ENCODE results near the gene GNB4. TPM values are rescaled to one million over a fixed set of nuclear protein-coding genes. Genes with fewer than 3 reads are reported as not detected.

The GNB4 gene
- total and polyA plus RNA-seq, 10 of the 15 experiments (the other 5 are each of a cell fraction or from before 2014, with no cell fraction given): 0.14 to 3.4 (median 1.8) TPM

DNA sequence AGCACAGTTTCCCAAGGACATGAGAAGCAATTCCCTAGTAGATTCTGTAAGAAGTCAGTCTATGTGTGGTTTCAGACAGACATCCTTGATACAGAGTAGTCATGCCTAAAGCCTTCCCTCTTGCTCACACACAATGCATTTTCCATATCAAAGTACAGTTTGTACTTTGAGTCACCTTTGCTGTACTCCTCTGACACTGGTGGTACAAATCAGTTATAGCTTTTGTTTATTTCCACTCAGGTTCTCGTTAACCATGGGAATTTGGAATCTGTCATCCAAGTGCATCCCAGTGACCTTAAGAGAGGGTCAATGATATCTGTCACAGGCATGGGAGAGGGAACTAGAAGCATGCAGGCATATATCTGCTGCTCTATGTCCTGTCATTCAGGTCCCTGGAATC is 3.6 kb upstream of the GNB4 start (continued):
- TF ChIP-seq BRCA1 (IDR thresholded peaks at IDR 0.05; ENCODE audit: low read depth, low read length) (no peak), ZNF622 (IDR thresholded peaks at IDR 0.05) (no peak), STAT3 (IDR thresholded peaks at IDR 0.05; ENCODE audit: low read depth, low read length) (no peak), ATF7 (IDR thresholded peaks at IDR 0.05; ENCODE audit: low read depth) (no peak), JUNB (IDR thresholded peaks at IDR 0.05) (no peak), REST (IDR thresholded peaks at IDR 0.05; ENCODE audit: low read depth, low read length) (no peak), MEF2A (IDR thresholded peaks at IDR 0.05; ENCODE audit: insufficient read depth, low read depth, low read length) (no peak), RELB (IDR thresholded peaks at IDR 0.05; ENCODE audit: low read depth) (no peak), CREM (IDR thresholded peaks at IDR 0.05; ENCODE audit: low read depth) (no peak), JUND (IDR thresholded peaks at IDR 0.05; ENCODE audit: low read depth, low read length) (no peak)

Data from GM12878 (cell line).